ENCODE measurements around the gene SETD4. TPM values are rescaled to one million over a fixed set of nuclear protein-coding genes. Genes with fewer than 3 reads are reported as not detected.

The SETD4 gene
- total and polyA plus RNA-seq, 7 experiments from 2014 or later, result 6.7 to 31.5 (median 20.7) TPM

- Mint-ChIP-seq H3K27ac (no peak overlapping the region), H3K4me1 (no peaks in the 10 kb centered on the region), H3K36me3 (peaks cover 3 to 15% (median 8%) of the 10 kb centered on the region in 5 donors), H3K27me3 (peaks cover 0 to 5% (median 0%) of the 10 kb centered on the region in 5 donors), H3K4me3 (no peak overlapping the region), H3K9me3 (peaks cover 3 to 17% (median 11%) of the 10 kb centered on the region in 11 donors)
- peaks cover 0 to 13% (median 0%) of the 10 kb centered on the region in 3 experiments for H3K9me3 ChIP-seq (ENCODE audit: control insufficient read depth in 2 of 3, low read length in 3 of 3)
- no peaks in the 10 kb centered on the region for H3K4me1 ChIP-seq (ENCODE audit: control insufficient read depth in 2 of 2, insufficient read depth in 2 of 2, low read length in 2 of 2)
- no peaks in the 10 kb centered on the region for H3K27me3 ChIP-seq (ENCODE audit: control insufficient read depth in 2 of 2, insufficient read depth in 2 of 2, low read length in 2 of 2)
- intact Hi-C loops (cut with micrococcal nuclease), result no loop called here
- no peak overlapping the region for H3K27ac ChIP-seq (ENCODE audit: low read depth, low read length)
- H3K36me3 ChIP-seq (ENCODE audit: control insufficient read depth in 2 of 3, insufficient read depth in 3 of 3, low read length in 3 of 3), result no peaks in the 10 kb centered on the region
- CTCF ChIA-PET, result no interaction called here
- POLR2A ChIA-PET, result no interaction called here
- no peak overlapping the region for H3K4me3 ChIP-seq (ENCODE audit: low read length)
- DNase-seq, result no peak
- no peak for ATAC-seq
Measured at GRCh38 chr21:36093512-36093911, 33.2 kb upstream of the SETD4 start.

GRCh38 chr21:36092681-36093080, 32.4 kb upstream of the SETD4 start:
- Mint-ChIP-seq H3K27ac (no peak overlapping the region), H3K36me3 (peaks cover 3 to 15% (median 8%) of the 10 kb centered on the region in 5 donors), H3K4me1 (no peaks in the 10 kb centered on the region), H3K27me3 (peaks cover 0 to 5% (median 0%) of the 10 kb centered on the region in 5 donors), H3K9me3 (peaks cover 3 to 17% (median 11%) of the 10 kb centered on the region in 11 donors), H3K4me3 (no peak overlapping the region)
- ChIA-PET POLR2A (no interaction called here), CTCF (no interaction called here)
- Histone ChIP-seq H3K9me3 (ENCODE audit: control insufficient read depth in 2 of 3, low read length in 3 of 3) (peaks cover 0 to 13% (median 0%) of the 10 kb centered on the region in 3 experiments), H3K27ac (ENCODE audit: low read depth, low read length) (no peak overlapping the region), H3K36me3 (ENCODE audit: control insufficient read depth in 2 of 3, insufficient read depth in 3 of 3, low read length in 3 of 3) (no peaks in the 10 kb centered on the region), H3K27me3 (ENCODE audit: control insufficient read depth in 2 of 2, insufficient read depth in 2 of 2, low read length in 2 of 2) (no peaks in the 10 kb centered on the region), H3K4me3 (ENCODE audit: low read length) (no peak overlapping the region), H3K4me1 (ENCODE audit: control insufficient read depth in 2 of 2, insufficient read depth in 2 of 2, low read length in 2 of 2) (no peaks in the 10 kb centered on the region)
- intact Hi-C loops (cut with micrococcal nuclease), result no loop called here
- ATAC-seq, result no peak
- no peak for DNase-seq

GRCh38 chr21:36089946-36090345, 29.6 kb upstream of the SETD4 start:
- no peaks in the 10 kb centered on the region for H3K4me1 ChIP-seq (ENCODE audit: control insufficient read depth in 2 of 2, insufficient read depth in 2 of 2, low read length in 2 of 2)
- no peak overlapping the region for H3K4me3 ChIP-seq (ENCODE audit: low read length)
- peaks cover 0 to 5% (median 0%) of the 10 kb centered on the region in 5 donors for H3K27me3 Mint-ChIP-seq
- peaks cover 6 to 17% (median 11%) of the 10 kb centered on the region in 11 donors for H3K9me3 Mint-ChIP-seq
- ATAC-seq (no peak), DNase-seq (no peak)
- H3K27ac ChIP-seq (ENCODE audit: low read depth, low read length), result no peak overlapping the region
- peaks cover 3 to 7% (median 7%) of the 10 kb centered on the region in 5 donors for H3K36me3 Mint-ChIP-seq
- H3K36me3 ChIP-seq (ENCODE audit: control insufficient read depth in 2 of 3, insufficient read depth in 3 of 3, low read length in 3 of 3), result no peaks in the 10 kb centered on the region
- H3K4me1 Mint-ChIP-seq, result peaks cover 0 to 14% (median 8%) of the 10 kb centered on the region in 7 donors
- POLR2A ChIA-PET, result no interaction called here
- intact Hi-C loops (cut with micrococcal nuclease), result no loop called here
- H3K9me3 ChIP-seq (ENCODE audit: control insufficient read depth in 2 of 3, low read length in 3 of 3), result peaks cover 0 to 13% (median 0%) of the 10 kb centered on the region in 3 experiments
- H3K27ac Mint-ChIP-seq, result no peak overlapping the region
- CTCF ChIA-PET, result interaction anchor here (0.6 kb wide), 2 partner anchors 118 to 241 kb away, joined by 3 to 4 read pairs; no protein-coding TSS in a partner anchor
- no peak overlapping the region for H3K4me3 Mint-ChIP-seq
- H3K27me3 ChIP-seq (ENCODE audit: control insufficient read depth in 2 of 2, insufficient read depth in 2 of 2, low read length in 2 of 2), result no peaks in the 10 kb centered on the region

- Mint-ChIP-seq H3K9me3 (peaks cover 0 to 4% (median 0%) of the 10 kb centered on the region in 11 donors), H3K27me3 (no peaks in the 10 kb centered on the region), H3K36me3 (no peaks in the 10 kb centered on the region), H3K4me3 (no peak overlapping the region), H3K4me1 (peaks cover 0 to 14% (median 8%) of the 10 kb centered on the region in 7 donors), H3K27ac (no peak overlapping the region)
- no peak overlapping the region for H3K27ac ChIP-seq (ENCODE audit: low read depth, low read length)
- H3K36me3 ChIP-seq (ENCODE audit: control insufficient read depth in 2 of 3, insufficient read depth in 3 of 3, low read length in 3 of 3), result no peaks in the 10 kb centered on the region
- intact Hi-C loops (cut with micrococcal nuclease), result no loop called here
- no peaks in the 10 kb centered on the region for H3K4me1 ChIP-seq (ENCODE audit: control insufficient read depth in 2 of 2, insufficient read depth in 2 of 2, low read length in 2 of 2)
- no peak for DNase-seq
- CTCF ChIA-PET, result interaction anchor here (1.1 kb wide), 1 partner anchor 17 kb away, joined by 3 read pairs; no protein-coding TSS in a partner anchor
- no peaks in the 10 kb centered on the region for H3K27me3 ChIP-seq (ENCODE audit: control insufficient read depth in 2 of 2, insufficient read depth in 2 of 2, low read length in 2 of 2)
- no peak overlapping the region for H3K4me3 ChIP-seq (ENCODE audit: low read length)
- H3K9me3 ChIP-seq (ENCODE audit: control insufficient read depth in 2 of 3, low read length in 3 of 3), result no peaks in the 10 kb centered on the region
- ATAC-seq, result no peak
- POLR2A ChIA-PET, result interaction anchor here (1.6 kb wide), 1 partner anchor 10 kb away, joined by 3 read pairs; no protein-coding TSS in a partner anchor
Measured at GRCh38 chr21:36087362-36088138, 27.2 kb upstream of the SETD4 start.

- no peaks in the 10 kb centered on the region for H3K36me3 ChIP-seq (ENCODE audit: control insufficient read depth in 2 of 3, insufficient read depth in 3 of 3, low read length in 3 of 3)
- H3K27ac ChIP-seq (ENCODE audit: low read depth, low read length), result no peak overlapping the region
- H3K4me3 ChIP-seq (ENCODE audit: low read length), result no peak overlapping the region
- ChIA-PET CTCF (no interaction called here), POLR2A (no interaction called here)
- intact Hi-C loops (cut with micrococcal nuclease), result no loop called here
- no peaks in the 10 kb centered on the region for H3K9me3 ChIP-seq (ENCODE audit: control insufficient read depth in 2 of 3, low read length in 3 of 3)
- Mint-ChIP-seq H3K4me3 (no peak overlapping the region), H3K9me3 (peaks cover 0 to 6% (median 0%) of the 10 kb centered on the region in 11 donors), H3K4me1 (peaks cover 10 to 38% (median 34%) of the 10 kb centered on the region in 7 donors), H3K27ac (peak overlapping the region in 1 of 9 donors; percentile 23), H3K27me3 (no peaks in the 10 kb centered on the region), H3K36me3 (peaks cover 0 to 17% (median 3%) of the 10 kb centered on the region in 5 donors)
- H3K4me1 ChIP-seq (ENCODE audit: control insufficient read depth in 2 of 2, insufficient read depth in 2 of 2, low read length in 2 of 2), result peaks cover 0 to 10% of the 10 kb centered on the region in 2 donors
- DNase-seq, result no peak
- H3K27me3 ChIP-seq (ENCODE audit: control insufficient read depth in 2 of 2, insufficient read depth in 2 of 2, low read length in 2 of 2), result no peaks in the 10 kb centered on the region
- no peak for ATAC-seq
Measured at GRCh38 chr21:36082237-36082664, 21.9 kb upstream of the SETD4 start.

- Mint-ChIP-seq H3K4me3 (no peak overlapping the region), H3K27me3 (no peaks in the 10 kb centered on the region), H3K4me1 (peaks cover 8 to 41% (median 34%) of the 10 kb centered on the region in 7 donors), H3K27ac (peak overlapping the region in 4 of 9 donors; percentile 34 to 99 (median 96)), H3K9me3 (peaks cover 0 to 6% (median 0%) of the 10 kb centered on the region in 11 donors), H3K36me3 (peaks cover 0 to 22% (median 3%) of the 10 kb centered on the region in 5 donors)
- intact Hi-C loops (cut with micrococcal nuclease), result no loop called here
- Histone ChIP-seq H3K4me1 (ENCODE audit: control insufficient read depth in 2 of 2, insufficient read depth in 2 of 2, low read length in 2 of 2) (peaks cover 0 to 10% of the 10 kb centered on the region in 2 donors), H3K9me3 (ENCODE audit: control insufficient read depth in 2 of 3, low read length in 3 of 3) (no peaks in the 10 kb centered on the region), H3K4me3 (ENCODE audit: low read length) (no peak overlapping the region), H3K27me3 (ENCODE audit: control insufficient read depth in 2 of 2, insufficient read depth in 2 of 2, low read length in 2 of 2) (no peaks in the 10 kb centered on the region), H3K27ac (ENCODE audit: low read depth, low read length) (no peak overlapping the region), H3K36me3 (ENCODE audit: control insufficient read depth in 2 of 3, insufficient read depth in 3 of 3, low read length in 3 of 3) (no peaks in the 10 kb centered on the region)
- ATAC-seq, result no peak
- no peak for DNase-seq
- CTCF ChIA-PET, result no interaction called here
- POLR2A ChIA-PET, result interaction anchor here (4.1 kb wide), 1 partner anchor 10 kb away, joined by 30 read pairs; the partner anchor contains the start of gene CBR1
Measured at GRCh38 chr21:36080386-36080785, 20.1 kb upstream of the SETD4 start.
